Activated T-helper 17 cell treated with anti-CD3 and anti-CD28 coated beads, Interleukin-2, amount 50 U/mL, for 72 hours (primary cell): ENCODE data around the gene ITGAE. TPM values are rescaled to one million over a fixed set of nuclear protein-coding genes. Genes with fewer than 3 reads are reported as not detected.
A peak's percentile ranks its signal among the peaks of the same experiment; 100 is the strongest.
"Not testable (repeated sequence)": the region's sequence is repeated elsewhere in the genome, so short reads cannot be mapped to it uniquely, and the experiment has no call there.

Experiments used
- ATAC-seq: fragments of 150-1000 bp; cut with Tn5 transposase; replicated peaks from 2 replicates; pipeline ENCODE4 v1.10.0; 2021; ENCODE audit warnings: mild to moderate bottlenecking, moderate library complexity
- H3K27ac Mint-ChIP-seq: one replicate; pipeline ENCODE4 v1.8.0; 2022; ENCODE audit warnings: mixed read lengths
- H3K27me3 Mint-ChIP-seq: one replicate; pipeline ENCODE4 v1.8.0; 2022; ENCODE audit warnings: mixed read lengths
- H3K36me3 Mint-ChIP-seq: one replicate; pipeline ENCODE4 v1.8.0; 2022; ENCODE audit warnings: low read depth, mild to moderate bottlenecking, mixed read lengths
- H3K4me1 Mint-ChIP-seq: one replicate; pipeline ENCODE4 v1.8.0; 2022; ENCODE audit warnings: mixed read lengths
- H3K4me3 Mint-ChIP-seq: one replicate; pipeline ENCODE4 v1.8.0; 2022; ENCODE audit warnings: mild to moderate bottlenecking, mixed read lengths
- H3K9me3 Mint-ChIP-seq: one replicate; pipeline ENCODE4 v1.8.0; 2022; ENCODE audit warnings: mixed read lengths
- total RNA-seq, 2 donors: library from RNA; stranded (reverse); gene quantifications; one replicate each; pipeline ENCODE4 v1.2.3, GENCODE V29; 2022

Gene ITGAE
- total RNA-seq, 2 donors from 2014 or later, result 24.2 to 43.2 TPM

DNA sequence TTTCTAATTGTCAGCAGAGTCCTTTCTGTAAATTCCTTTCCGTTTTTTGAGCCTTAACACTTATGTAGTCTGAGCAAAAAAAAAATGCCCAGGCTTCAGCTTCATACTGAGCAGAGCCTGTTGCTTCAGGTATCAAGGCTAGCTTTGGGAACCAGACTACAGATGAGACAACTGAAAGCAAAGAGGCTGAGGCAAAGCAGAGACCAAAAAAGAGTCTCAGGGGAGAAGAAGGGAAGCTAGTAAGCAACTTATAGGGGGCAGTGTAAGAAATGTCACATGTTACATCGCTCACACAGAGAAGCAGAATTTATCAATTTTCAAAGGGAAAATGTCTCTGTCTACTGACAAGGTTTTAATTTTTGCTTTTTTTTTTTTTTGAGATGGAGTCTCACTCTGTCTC, 73.9 kb downstream of the ITGAE start:
- peaks cover 35% of the 10 kb centered on the region for H3K36me3 Mint-ChIP-seq
- H3K27ac Mint-ChIP-seq, result no peak overlapping the region
- peaks cover 14% of the 10 kb centered on the region for H3K4me1 Mint-ChIP-seq
- H3K27me3 Mint-ChIP-seq, result no peaks in the 10 kb centered on the region
- no peak overlapping the region for H3K4me3 Mint-ChIP-seq
- no peaks in the 10 kb centered on the region for H3K9me3 Mint-ChIP-seq
- no peak for ATAC-seq

DNA sequence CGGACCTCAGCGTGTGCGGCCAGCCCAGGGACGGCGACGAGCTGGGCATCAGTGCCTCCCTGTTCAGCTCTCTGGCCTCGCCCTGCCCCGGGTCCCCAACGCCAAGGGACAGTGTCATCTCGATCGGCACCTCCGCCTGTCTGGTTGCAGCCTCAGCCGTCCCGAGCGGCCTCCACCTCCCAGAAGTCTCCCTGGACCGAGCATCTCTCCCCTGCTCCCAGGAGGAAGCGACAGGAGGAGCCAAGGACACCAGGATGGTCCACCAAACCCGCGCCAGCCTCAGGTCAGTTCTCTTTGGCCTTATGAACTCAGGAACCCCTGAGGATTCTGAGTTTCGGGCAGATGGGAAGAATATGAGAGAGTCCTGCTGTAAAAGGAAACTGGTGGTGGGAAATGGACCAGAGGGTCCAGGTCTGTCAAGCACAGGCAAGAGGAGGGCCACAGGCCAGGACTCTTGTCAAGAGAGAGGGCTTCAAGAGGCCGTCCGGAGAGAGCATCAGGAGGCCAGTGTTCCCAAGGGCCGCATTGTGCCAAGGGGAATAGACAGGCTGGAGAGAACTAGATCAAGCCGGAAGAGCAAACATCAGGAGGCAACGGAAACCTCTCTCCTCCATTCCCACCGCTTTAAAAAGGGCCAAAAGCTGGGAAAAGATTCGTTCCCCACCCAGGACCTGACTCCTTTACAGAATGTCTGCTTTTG, 76.5 kb downstream of the ITGAE start:
- no peaks in the 10 kb centered on the region for H3K9me3 Mint-ChIP-seq
- peak overlapping the region; percentile 90 for H3K27ac Mint-ChIP-seq
- no peaks in the 10 kb centered on the region for H3K27me3 Mint-ChIP-seq
- peaks cover 27% of the 10 kb centered on the region for H3K4me1 Mint-ChIP-seq
- H3K4me3 Mint-ChIP-seq, result peak overlapping the region; percentile 98
- peaks cover 59% of the 10 kb centered on the region for H3K36me3 Mint-ChIP-seq
- no peak for ATAC-seq

DNA sequence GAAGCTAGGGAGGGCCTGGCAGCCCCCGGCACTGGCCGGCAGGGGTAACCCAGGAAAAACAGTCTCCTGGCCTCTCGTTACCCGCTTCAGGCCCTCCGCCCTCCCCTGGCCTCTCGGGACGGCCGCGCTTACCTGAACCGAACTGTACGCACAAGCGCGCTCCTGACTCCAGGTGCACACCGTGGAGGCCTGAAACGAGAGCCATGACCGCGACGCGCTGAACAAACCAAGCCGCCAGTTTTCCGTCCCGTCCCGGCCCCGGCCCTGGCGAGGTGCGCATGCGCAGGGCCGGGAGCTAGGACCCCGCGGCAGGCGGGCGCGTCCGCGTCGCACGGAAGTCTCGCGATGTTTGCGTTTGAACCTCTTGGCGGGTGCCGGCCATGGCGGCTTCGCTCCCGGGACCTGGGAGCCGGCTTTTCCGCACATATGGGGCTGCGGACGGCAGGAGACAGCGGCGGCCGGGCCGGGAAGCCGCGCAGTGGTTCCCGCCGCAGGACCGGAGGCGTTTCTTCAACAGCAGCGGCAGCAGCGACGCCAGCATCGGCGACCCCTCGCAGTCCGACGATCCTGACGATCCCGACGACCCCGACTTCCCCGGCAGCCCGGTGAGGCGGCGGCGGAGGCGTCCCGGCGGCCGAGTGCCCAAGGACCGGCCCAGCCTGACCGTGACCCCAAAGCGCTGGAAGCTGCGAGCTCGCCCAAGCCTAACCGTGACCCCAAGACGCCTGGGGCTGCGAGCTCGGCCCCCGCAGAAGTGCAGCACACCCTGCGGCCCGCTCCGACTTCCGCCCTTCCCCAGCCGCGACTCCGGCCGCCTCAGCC, 77.2 kb downstream of the ITGAE start, which contains the start of gene HASPIN:
Gene HASPIN (plus strand): TSS at position 348 of the 822 bp plus-strand sequence. CDS start 33 bp downstream, at position 381.
- Mint-ChIP-seq H3K27ac (peak within 1 kb of the TSS; percentile 94), H3K9me3 (no peaks in the 10 kb centered on the region), H3K4me1 (peaks cover 27% of the 10 kb centered on the region), H3K36me3 (peaks cover 67% of the 10 kb centered on the region), H3K27me3 (no peaks in the 10 kb centered on the region), H3K4me3 (peak within 1 kb of the TSS; percentile 98)
- peak; percentile 91 for ATAC-seq

DNA sequence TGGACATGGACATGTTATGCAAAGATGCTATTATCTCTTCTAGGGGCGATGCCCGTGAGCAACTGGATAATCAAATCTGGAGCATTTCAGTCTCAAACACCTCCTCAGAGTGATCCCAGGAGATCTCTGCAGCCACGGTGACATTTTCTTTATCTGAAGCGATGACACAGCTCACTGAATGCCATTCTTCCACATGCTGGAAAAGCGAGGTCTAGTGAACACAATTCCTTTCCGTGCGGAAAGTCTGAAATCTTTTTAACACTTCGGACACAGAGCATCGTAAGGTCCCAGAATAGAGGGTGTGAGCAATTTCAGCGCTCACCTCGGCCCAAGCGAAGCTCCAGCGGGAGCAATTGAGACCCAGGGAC, 77.8 kb downstream of the ITGAE start:
- peaks cover 27% of the 10 kb centered on the region for H3K4me1 Mint-ChIP-seq
- H3K36me3 Mint-ChIP-seq, result peaks cover 73% of the 10 kb centered on the region
- no peaks in the 10 kb centered on the region for H3K27me3 Mint-ChIP-seq
- H3K27ac Mint-ChIP-seq, result peak overlapping the region; percentile 94
- ATAC-seq, result peak; percentile 5
- H3K4me3 Mint-ChIP-seq, result peak overlapping the region; percentile 98
- no peaks in the 10 kb centered on the region for H3K9me3 Mint-ChIP-seq

DNA sequence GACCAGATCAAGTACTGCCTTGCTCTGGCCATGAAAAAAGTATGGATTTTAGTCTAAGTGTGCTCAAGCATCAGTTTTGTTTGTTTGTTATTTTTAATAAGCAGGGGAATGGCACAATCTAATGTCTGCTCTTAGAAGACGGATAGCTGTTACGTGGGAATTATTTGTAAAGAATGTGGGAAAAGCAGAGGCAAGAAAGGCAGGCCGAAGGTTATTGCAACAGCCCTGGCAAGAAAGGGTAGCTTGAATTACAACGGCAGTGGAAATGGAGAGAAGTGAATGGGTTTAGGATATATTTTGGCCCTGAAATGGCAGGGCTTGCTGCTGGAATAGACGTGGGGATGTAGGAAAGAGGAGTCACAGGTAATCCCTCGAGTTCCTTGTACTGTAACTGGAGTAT, 78.3 kb downstream of the ITGAE start:
- peak overlapping the region; percentile 94 for H3K27ac Mint-ChIP-seq
- no peaks in the 10 kb centered on the region for H3K9me3 Mint-ChIP-seq
- peaks cover 77% of the 10 kb centered on the region for H3K36me3 Mint-ChIP-seq
- no peak for ATAC-seq
- no peaks in the 10 kb centered on the region for H3K27me3 Mint-ChIP-seq
- H3K4me3 Mint-ChIP-seq, result peak overlapping the region; percentile 98
- H3K4me1 Mint-ChIP-seq, result peaks cover 27% of the 10 kb centered on the region

DNA sequence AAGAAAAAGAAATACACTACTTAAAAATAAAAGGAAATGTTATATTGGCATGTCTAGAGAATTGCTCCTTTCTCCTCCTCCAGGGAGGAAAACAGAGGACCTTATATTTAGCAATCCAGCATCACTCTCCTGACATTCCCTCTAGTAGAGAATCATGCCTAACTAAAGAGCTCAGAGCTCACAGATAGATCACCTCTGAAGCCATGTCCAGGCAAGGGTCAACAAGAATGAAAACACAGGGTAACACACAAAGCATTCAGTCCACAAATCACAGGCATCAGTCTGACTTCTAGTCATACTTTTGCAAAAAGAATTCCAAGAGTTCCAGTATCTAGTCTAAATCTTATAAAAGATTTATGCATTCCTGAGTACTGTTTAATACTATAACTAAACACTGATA, 81.7 kb downstream of the ITGAE start:
- ATAC-seq, result no peak
- Mint-ChIP-seq H3K36me3 (peaks cover 90% of the 10 kb centered on the region), H3K4me1 (peaks cover 21% of the 10 kb centered on the region), H3K9me3 (no peaks in the 10 kb centered on the region), H3K27ac (no peak overlapping the region), H3K27me3 (no peaks in the 10 kb centered on the region), H3K4me3 (peak overlapping the region; percentile 98)

DNA sequence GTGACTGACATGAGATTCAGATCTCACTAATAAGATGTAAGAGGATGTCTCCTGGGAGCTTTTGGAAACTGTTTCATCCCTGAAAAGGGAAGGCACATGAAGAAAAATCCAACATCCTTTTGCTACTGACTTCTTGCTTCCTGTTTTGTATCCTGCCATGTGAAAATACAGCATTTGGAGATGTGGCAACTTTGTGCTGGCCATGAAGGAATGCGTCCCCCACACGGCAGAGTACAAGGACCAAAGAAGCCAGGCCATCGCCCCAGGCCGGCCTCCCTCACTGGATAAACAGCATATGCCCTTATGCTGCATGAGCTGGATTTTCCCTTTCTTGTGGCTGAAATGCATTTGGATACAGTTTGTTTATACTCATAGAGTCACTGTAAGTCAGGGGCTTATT, 82.8 kb downstream of the ITGAE start:
- Mint-ChIP-seq H3K4me1 (peaks cover 21% of the 10 kb centered on the region), H3K4me3 (no peak overlapping the region), H3K27ac (no peak overlapping the region), H3K9me3 (no peaks in the 10 kb centered on the region), H3K27me3 (no peaks in the 10 kb centered on the region), H3K36me3 (peaks cover 95% of the 10 kb centered on the region)
- no peak for ATAC-seq

DNA sequence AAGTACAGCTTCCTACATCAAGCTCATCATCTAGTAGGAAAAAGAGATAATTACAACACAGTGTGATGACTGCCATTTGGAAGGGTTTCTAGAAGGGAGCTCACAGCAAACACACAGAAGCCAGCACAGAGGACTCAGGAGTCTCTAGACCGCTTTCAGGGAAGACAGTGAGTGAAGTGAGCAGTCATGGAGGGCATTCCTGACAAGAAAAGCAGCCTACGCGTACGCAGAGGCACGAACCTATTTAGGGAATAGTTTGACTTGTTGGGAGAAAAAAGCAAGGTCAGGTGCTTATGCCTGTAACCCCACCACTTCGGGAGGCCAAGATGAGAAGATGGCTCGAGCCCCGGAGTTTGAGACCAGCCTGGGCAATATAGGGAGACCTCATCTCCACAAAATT, 85.7 kb downstream of the ITGAE start:
- H3K36me3 Mint-ChIP-seq, result peaks cover 83% of the 10 kb centered on the region
- peaks cover 25% of the 10 kb centered on the region for H3K4me1 Mint-ChIP-seq
- no peaks in the 10 kb centered on the region for H3K9me3 Mint-ChIP-seq
- no peak overlapping the region for H3K4me3 Mint-ChIP-seq
- no peak overlapping the region for H3K27ac Mint-ChIP-seq
- no peaks in the 10 kb centered on the region for H3K27me3 Mint-ChIP-seq
- ATAC-seq, result no peak

DNA sequence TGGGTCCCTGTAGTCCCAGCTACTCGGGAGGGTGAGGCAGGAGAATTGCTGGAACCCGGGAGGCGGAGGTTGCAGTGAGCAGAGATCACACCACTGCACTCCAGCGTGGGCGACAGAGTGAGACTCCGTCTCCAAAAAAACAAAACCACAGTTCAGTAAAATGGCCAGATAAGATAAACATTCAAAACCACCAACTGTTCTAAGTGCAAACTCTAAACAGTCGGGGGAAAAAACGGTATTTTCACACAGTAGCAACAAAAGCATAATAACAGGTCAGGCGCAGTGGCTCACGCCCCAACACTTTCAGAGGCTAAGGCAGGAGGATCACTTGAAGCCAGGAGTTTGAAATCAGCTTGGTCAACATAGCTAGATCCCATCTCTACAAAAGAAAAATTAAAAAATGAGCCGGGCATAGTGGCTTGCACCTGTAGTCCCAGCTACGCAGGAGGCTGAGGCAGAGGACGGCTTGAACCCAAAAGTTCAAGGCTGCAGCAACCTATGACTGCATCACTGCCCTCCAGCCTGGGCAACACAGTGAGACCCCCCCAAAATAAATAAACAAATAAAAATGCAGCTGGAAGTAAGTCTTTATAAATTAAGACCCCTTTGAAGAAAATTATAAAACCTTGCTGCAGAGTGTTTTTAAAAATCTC, 88.1 kb downstream of the ITGAE start:
- ATAC-seq, result peak; percentile 38
- Mint-ChIP-seq H3K4me3 (peak overlapping the region; percentile 59), H3K27ac (peak overlapping the region; percentile 28), H3K4me1 (peaks cover 32% of the 10 kb centered on the region), H3K36me3 (peaks cover 60% of the 10 kb centered on the region), H3K27me3 (no peaks in the 10 kb centered on the region), H3K9me3 (no peaks in the 10 kb centered on the region)

DNA sequence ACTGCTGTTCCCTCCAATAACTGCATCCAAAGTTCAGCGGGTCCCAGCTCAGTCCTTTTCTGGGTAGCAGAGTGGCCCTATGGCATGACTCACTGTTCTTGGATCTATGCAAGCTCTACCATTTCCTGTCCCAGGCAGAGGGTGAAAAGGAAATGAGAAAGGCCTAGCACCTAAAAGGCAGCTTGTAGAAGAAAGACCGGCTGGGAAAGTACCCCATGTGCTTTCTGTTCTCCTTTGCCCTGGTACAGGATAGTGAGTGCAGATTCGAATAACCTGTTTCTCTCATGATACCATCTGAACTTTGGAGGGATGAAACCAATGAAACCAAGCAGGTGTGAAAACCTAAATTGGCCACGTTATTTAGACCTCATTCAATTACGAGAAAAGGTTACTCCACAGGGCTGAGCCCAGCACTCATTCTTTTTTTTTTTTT, 90.0 kb downstream of the ITGAE start:
- no peaks in the 10 kb centered on the region for H3K9me3 Mint-ChIP-seq
- peak overlapping the region; percentile 62 for H3K4me3 Mint-ChIP-seq
- H3K27me3 Mint-ChIP-seq, result no peaks in the 10 kb centered on the region
- H3K36me3 Mint-ChIP-seq, result peaks cover 40% of the 10 kb centered on the region
- peak; percentile 96 for ATAC-seq
- H3K27ac Mint-ChIP-seq, result peak overlapping the region; percentile 63
- peaks cover 32% of the 10 kb centered on the region for H3K4me1 Mint-ChIP-seq

DNA sequence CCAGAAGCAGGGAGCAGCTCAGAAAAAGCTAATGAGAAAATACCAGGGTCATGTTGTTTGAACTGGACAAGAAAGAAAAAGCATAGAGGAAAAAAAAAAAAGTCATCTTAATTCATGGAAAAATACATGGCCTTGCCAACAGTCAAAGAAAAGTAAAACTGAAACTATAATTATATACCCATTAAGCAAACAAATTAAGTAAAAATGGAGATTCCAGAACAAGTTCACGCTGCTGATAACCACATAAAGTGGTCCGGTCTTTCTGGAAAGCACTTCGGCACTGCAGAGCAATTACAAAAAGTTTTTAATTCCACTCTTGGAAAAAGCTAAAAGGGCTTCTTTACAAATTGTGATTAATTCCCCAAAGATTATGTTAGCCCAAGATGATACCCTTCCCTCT, 92.6 kb downstream of the ITGAE start:
- no peak for ATAC-seq
- Mint-ChIP-seq H3K27me3 (no peaks in the 10 kb centered on the region), H3K36me3 (peaks cover 18% of the 10 kb centered on the region), H3K4me3 (peak overlapping the region; percentile 20), H3K9me3 (no peaks in the 10 kb centered on the region), H3K4me1 (peaks cover 32% of the 10 kb centered on the region), H3K27ac (no peak overlapping the region)

DNA sequence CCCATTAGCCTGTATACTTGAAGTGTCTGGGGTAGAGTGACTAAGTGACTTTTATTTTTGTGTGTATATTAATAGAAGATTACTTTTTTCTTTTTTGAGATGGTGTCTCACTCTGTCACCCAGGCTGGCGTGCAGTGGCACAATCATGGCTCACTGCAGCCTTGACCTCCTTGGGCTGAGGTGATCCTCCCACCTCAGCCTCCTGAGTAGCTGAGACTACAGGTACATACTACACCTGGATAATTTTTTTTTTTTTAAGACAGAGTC, 95.3 kb downstream of the ITGAE start:
- H3K27ac Mint-ChIP-seq, H3K9me3 Mint-ChIP-seq, H3K27me3 Mint-ChIP-seq, H3K4me3 Mint-ChIP-seq, H3K36me3 Mint-ChIP-seq, ATAC-seq: not testable (repeated sequence)
- H3K4me1 Mint-ChIP-seq, result peaks cover 14% of the 10 kb centered on the region

DNA sequence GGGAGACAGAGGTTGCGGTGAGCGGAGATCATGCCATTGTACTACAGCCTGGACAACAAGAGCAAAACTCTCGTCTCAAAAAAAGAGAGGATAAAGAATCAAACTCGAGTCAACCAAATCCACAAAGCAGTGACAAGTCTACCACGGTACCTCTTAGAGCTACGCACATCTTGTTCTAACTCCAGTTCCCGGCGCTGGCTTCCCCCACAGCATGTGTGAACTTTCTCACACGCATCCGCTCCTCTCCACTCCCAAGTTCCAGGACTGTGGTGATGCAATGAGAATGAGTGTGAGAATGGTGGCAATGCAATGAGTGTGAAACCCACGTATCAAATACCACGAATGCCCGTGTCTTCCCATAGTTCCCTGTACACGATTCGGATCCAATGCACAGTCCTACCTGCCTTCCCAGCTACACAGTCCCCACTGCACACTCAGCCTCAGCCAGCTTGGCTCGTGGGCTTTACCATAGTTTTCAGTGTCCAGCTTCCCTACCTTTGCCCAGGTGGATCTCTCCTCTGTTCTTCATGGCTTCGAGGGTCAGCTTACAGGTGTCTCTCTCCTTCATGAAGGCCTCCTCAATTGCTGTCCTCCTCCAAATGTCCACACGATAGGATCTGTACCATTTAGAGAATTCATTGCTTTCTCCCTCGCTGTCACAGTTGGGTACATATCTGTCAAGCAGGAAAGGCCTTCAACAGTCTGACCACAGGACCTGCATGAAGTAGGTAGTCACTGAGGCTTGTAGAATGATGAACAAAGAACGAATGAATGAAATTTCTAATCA, 95.9 kb downstream of the ITGAE start:
- Mint-ChIP-seq H3K9me3 (peaks cover 4% of the 10 kb centered on the region), H3K4me3 (no peak overlapping the region), H3K27ac (no peak overlapping the region), H3K4me1 (peaks cover 13% of the 10 kb centered on the region), H3K27me3 (no peaks in the 10 kb centered on the region), H3K36me3 (no peaks in the 10 kb centered on the region)
- ATAC-seq, result no peak

DNA sequence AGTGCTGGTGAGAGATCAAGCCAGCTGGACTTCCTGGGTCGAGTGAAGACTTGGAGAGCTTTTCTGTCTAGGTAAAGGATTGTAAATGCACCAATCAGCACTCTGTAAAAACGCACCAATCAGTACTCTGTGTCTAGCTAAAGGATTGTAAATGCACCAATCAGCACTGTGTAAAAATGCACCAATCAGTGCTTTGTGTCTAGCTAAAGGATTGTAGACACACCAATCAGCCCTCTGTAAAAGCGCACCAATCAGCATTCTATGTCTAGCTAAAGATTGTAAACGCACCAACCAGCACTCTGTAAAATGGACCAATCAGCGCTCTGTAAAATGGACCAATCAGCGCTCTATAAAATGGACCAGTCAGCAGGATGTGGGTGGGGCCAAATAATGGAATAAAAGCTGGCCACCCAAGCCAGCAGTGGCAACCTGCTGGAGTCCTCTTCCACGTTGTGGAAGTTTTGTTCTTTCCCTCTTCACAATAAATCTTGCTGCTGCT, 98.9 kb downstream of the ITGAE start:
- H3K27me3 Mint-ChIP-seq, H3K36me3 Mint-ChIP-seq, H3K4me3 Mint-ChIP-seq, ATAC-seq, H3K4me1 Mint-ChIP-seq, H3K27ac Mint-ChIP-seq, H3K9me3 Mint-ChIP-seq: not testable (repeated sequence)
